ENCODE measurements around the gene C19orf33.

GRCh38 chr19:38277549-38277948 is 26.5 kb upstream of the C19orf33 start:
- no peak for TF ChIP-seq POLR2AphosphoS5 (IDR thresholded peaks at IDR 0.05; ENCODE audit: borderline replicate concordance, low read depth, low read length)
- no peak for TF ChIP-seq EZH2 (IDR thresholded peaks at IDR 0.05)

Data from SK-N-MC (cell line).